ENCODE data around the gene PCAT6.

- no peak for TF ChIP-seq CTCF (conservative IDR thresholded peaks at IDR 0.05; ENCODE audit: low read depth, low read length)
- TF ChIP-seq EZH2 (IDR thresholded peaks at IDR 0.05; ENCODE audit: low read length, unreplicated experiment), result no peak
These were observed 3.3 kb upstream of the PCAT6 start for GRCh38 chr1:202807451-202807925.

Data from PC-3 (cell line).